Osteoblast (primary cell): ENCODE measurements around the gene SMCHD1. TPM values are rescaled to one million over a fixed set of nuclear protein-coding genes. Genes with fewer than 3 reads are reported as not detected.

Experiments
- DNase-seq: peaks from one replicate; pipeline ENCODE4 v3.0.0; 2011; ENCODE audit warnings: low spot score, mixed read lengths; ENCODE audit not compliant: insufficient read length; ENCODE audit errors: missing footprints
- H2AFZ ChIP-seq: 2 replicates; pipeline ENCODE4 v1.6.0; 2011; ENCODE audit warnings: mild to moderate bottlenecking, low read length
- H3K27ac ChIP-seq: 2 replicates; pipeline ENCODE4 v1.5.1; 2011; ENCODE audit warnings: mild to moderate bottlenecking, low read depth, low read length, moderate library complexity
- H3K27me3 ChIP-seq: 2 replicates; pipeline ENCODE4 v1.6.0; 2012; ENCODE audit warnings: mild to moderate bottlenecking, control low read depth, inconsistent platforms, low read length, moderate library complexity; ENCODE audit not compliant: insufficient read depth
- H3K36me3 ChIP-seq: 2 replicates; pipeline ENCODE4 v1.5.1; 2011; ENCODE audit warnings: mild to moderate bottlenecking, low read length, control low read depth, moderate library complexity; ENCODE audit not compliant: insufficient read depth
- H3K4me1 ChIP-seq: 2 replicates; pipeline ENCODE4 v1.5.1; 2011; ENCODE audit warnings: mild to moderate bottlenecking, low read length, control low read depth, moderate library complexity; ENCODE audit not compliant: insufficient read depth
- H3K4me2 ChIP-seq: 2 replicates; pipeline ENCODE4 v1.6.0; 2011; ENCODE audit warnings: mild to moderate bottlenecking, low read length; ENCODE audit not compliant: insufficient read depth
- H3K4me3 ChIP-seq: fragments of 200-600 bp; sonication (generic); 3 replicates; pipeline ENCODE4 v1.5.1; 2012; ENCODE audit warnings: mild to moderate bottlenecking, low read length, inconsistent platforms; ENCODE audit not compliant: insufficient read depth
- H3K79me2 ChIP-seq: 2 replicates; pipeline ENCODE4 v1.6.0; 2012; ENCODE audit warnings: mild to moderate bottlenecking, low read length, control low read depth, inconsistent platforms; ENCODE audit not compliant: insufficient read depth
- H3K9me3 ChIP-seq: 2 replicates; pipeline ENCODE4 v1.5.1; 2011; ENCODE audit warnings: low read depth, low read length, control low read depth
- H4K20me1 ChIP-seq: 2 replicates; pipeline ENCODE4 v1.6.0; 2012; ENCODE audit warnings: mild to moderate bottlenecking, low read length, control low read depth; ENCODE audit not compliant: insufficient read depth
- CTCF ChIP-seq: IDR thresholded peaks from 2 replicates; pipeline ENCODE4 v1.5.1; 2011; ENCODE audit warnings: mild to moderate bottlenecking, low read depth, low read length, moderate library complexity; ENCODE audit errors: extremely low read depth
- total RNA-seq: library from RNA; depleted of rRNA; stranded (reverse); fragments of >200 nt; gene quantifications from 2 replicates; pipeline ENCODE4 v1.2.3, GENCODE V29; 2012

SMCHD1 gene
- total RNA-seq, 1 donor, result 53.6 TPM

DNA sequence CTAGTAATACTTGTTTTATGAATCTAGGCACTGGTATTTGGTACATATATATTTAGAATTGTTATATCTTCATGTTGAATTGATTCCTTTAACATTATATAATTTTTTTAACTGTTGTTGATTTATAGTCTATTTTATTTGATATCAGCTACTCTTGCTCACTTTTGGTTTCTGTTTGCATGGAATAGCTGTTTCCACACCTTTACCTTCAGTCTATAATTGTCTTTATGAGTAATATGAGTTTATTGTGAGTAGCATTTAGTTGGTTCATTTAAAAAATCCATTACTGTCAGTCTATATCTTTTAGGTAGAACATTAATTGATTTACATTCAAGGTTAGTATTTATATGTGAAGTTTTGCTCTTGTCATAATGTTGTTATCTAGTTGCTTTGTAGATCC is 58.6 kb downstream of the SMCHD1 start:
- Histone ChIP-seq H3K27ac (no peak overlapping the region), H3K4me3 (no peak overlapping the region), H4K20me1 (no peaks in the 10 kb centered on the region), H3K36me3 (peaks cover 18% of the 10 kb centered on the region), H3K79me2 (peaks cover 32% of the 10 kb centered on the region), H3K4me2 (no peak overlapping the region), H3K9me3 (no peaks in the 10 kb centered on the region), H3K4me1 (no peaks in the 10 kb centered on the region), H3K27me3 (no peaks in the 10 kb centered on the region), H2AFZ (no peak overlapping the region)
- TF ChIP-seq CTCF, result no peak
- no peak for DNase-seq

- Histone ChIP-seq H3K4me2 (no peak overlapping the region), H3K9me3 (no peaks in the 10 kb centered on the region), H4K20me1 (no peaks in the 10 kb centered on the region), H2AFZ (no peak overlapping the region), H3K79me2 (peaks cover 32% of the 10 kb centered on the region), H3K4me1 (no peaks in the 10 kb centered on the region), H3K4me3 (no peak overlapping the region), H3K27ac (no peak overlapping the region), H3K27me3 (no peaks in the 10 kb centered on the region), H3K36me3 (peaks cover 18% of the 10 kb centered on the region)
- TF ChIP-seq CTCF, result no peak
- DNase-seq, result no peak
Measured at GRCh38 chr18:2715990-2716389, 60.5 kb downstream of the SMCHD1 start.

GRCh38 chr18:2716394-2717326 is 61.1 kb downstream of the SMCHD1 start:
- Histone ChIP-seq H2AFZ (no peak overlapping the region), H3K4me2 (no peak overlapping the region), H3K4me1 (no peaks in the 10 kb centered on the region), H3K4me3 (no peak overlapping the region), H3K27ac (no peak overlapping the region), H3K9me3 (no peaks in the 10 kb centered on the region), H3K36me3 (peaks cover 17% of the 10 kb centered on the region), H3K27me3 (no peaks in the 10 kb centered on the region), H3K79me2 (peaks cover 35% of the 10 kb centered on the region), H4K20me1 (no peaks in the 10 kb centered on the region)
- TF ChIP-seq CTCF, result no peak
- no peak for DNase-seq

- H4K20me1 ChIP-seq, result no peaks in the 10 kb centered on the region
- no peak overlapping the region for H3K4me2 ChIP-seq
- H3K79me2 ChIP-seq, result peaks cover 32% of the 10 kb centered on the region
- H2AFZ ChIP-seq, result no peak overlapping the region
- no peak overlapping the region for H3K4me3 ChIP-seq
- no peaks in the 10 kb centered on the region for H3K9me3 ChIP-seq
- no peaks in the 10 kb centered on the region for H3K4me1 ChIP-seq
- no peaks in the 10 kb centered on the region for H3K27me3 ChIP-seq
- no peak for DNase-seq
- TF ChIP-seq CTCF, result no peak
- no peak overlapping the region for H3K27ac ChIP-seq
- H3K36me3 ChIP-seq, result peaks cover 15% of the 10 kb centered on the region
Measured at GRCh38 chr18:2717407-2717806, 61.9 kb downstream of the SMCHD1 start.
